Amygdala (tissue), 56 donors: ENCODE data around the gene EIF5A.

Experiments
- DNase-seq, 56 donors: peaks; one replicate each; lab custom pipeline; 2025; lab: John Stamatoyannopoulos, UW

Gene EIF5A

GRCh38 chr17:7351665-7352502 lies 44.5 kb downstream of the EIF5A start, which contains the start of gene KCTD11:
KCTD11 (plus strand) TSS chr17:7352162.
- DNase-seq, result peak in 54 of 56 donors; percentile 29 to 89 (median 74)

- peak in 1 of 56 donors; percentile 49 for DNase-seq
Observed at GRCh38 chr17:7352503-7352889, 45.1 kb downstream of the EIF5A start.

GRCh38 chr17:7352910-7353635 lies 45.6 kb downstream of the EIF5A start:
- no peak for DNase-seq

DNA sequence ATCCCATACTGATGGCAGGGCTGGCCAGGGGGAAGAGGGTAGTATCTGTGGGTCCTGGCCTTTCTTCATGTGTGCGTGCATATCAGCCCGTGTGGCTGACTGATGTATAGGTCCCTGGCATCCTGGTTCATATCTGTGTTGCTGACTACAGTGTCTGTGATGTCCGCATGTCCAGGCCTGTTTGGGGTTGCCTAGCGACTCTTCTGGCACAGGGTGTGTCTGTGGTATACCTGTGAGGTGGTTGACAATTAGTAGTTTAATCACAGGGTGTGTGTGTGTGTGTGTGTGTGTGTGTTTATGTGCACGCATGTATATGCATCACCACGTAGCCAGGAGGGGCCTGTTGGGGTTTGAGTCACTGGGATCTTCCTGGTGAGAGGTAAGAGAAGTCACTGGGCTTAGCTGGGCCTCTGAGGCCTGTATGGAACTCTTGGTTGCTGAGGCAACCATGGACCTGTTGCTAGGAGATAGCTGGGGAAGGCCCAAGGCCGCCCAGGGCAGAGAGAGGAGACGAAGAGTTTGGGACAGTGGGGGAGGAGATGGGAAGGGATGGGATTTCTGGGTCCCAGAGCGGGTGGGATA lies 46.9 kb downstream of the EIF5A start:
- DNase-seq, result peak in 12 of 56 donors; percentile 10 to 68 (median 21)

- DNase-seq, result peak in 49 of 56 donors; percentile 18 to 97 (median 62)
Observed at GRCh38 chr17:7355053-7355452, 47.6 kb downstream of the EIF5A start, which contains the start of gene TMEM95. TMEM95 (plus strand) TSS chr17:7355156; CDS start chr17:7355205, 49 bp downstream.

- peak in 1 of 56 donors; percentile 37 for DNase-seq
Observed at GRCh38 chr17:7355573-7355972, 48.1 kb downstream of the EIF5A start.

DNA sequence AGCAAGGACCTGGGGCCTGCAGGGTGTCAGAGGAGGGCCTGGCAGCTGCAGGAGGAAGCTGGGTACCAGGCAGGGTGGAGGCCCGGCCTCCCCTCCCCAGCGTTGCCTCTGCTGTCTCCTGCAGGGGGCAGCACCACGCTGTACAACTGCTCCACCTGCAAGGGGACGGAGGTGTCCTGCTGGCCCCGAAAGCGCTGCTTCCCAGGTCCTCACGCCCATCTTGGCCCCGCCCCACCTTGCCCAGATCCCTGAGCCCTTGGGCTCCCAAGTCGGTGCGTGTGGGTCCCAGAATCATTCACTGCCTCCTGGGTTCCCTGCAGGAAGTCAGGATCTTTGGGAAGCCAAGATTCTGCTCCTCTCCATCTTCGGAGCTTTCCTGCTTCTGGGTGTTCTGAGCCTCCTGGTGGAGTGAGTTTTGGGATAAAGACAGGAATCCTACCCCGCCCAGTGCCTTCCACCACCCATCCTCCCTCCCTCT lies 48.7 kb downstream of the EIF5A start:
- peak in 42 of 56 donors; percentile 5 to 77 (median 47) for DNase-seq

- no peak for DNase-seq
Observed at GRCh38 chr17:7356756-7357155, 49.3 kb downstream of the EIF5A start.

DNA sequence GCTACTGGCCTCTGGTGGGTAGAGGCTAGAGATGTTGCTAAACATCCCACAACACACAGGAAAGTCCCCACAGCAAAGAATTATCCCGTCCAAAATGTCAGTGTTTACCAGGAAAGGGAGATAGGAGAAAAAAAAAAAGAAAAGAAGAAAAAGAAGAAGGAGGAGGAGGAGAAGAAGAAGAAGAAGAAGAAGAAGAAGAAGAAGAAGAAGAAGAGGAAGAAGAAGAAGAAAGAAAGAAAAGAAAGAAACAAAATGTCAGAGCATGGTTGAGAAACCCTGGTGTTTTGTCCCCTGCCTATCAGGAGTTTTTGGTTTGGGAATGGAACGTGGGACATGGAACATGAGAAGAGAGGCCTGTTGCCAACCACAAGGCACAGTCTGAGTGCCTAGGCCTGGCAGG lies 50.0 kb downstream of the EIF5A start:
- DNase-seq, result no peak

GRCh38 chr17:7361906-7362305 lies 54.5 kb downstream of the EIF5A start:
- DNase-seq, result no peak
